MCF 10A (cell line): ENCODE measurements around the gene ASB13. TPM values are rescaled to one million over a fixed set of nuclear protein-coding genes. Genes with fewer than 3 reads are reported as not detected.

Experiments
- BruUV-seq: library from RNA; stranded (reverse); fragments of 400-500 nt; replicated peaks from 2 replicates; lab custom pipeline; 2021; lab: Mats Ljungman, UMichigan
- CTCF ChIA-PET: fragments of 300-600 bp; sonication (Branson Sonifier 250); formaldehyde crosslinking; extraction: SDS; loops from one replicate; lab custom pipeline; 2021; ENCODE audit warnings: antibody characterized with exemption, inconsistent platforms; lab: Yijun Ruan, JAX
- POLR2A ChIA-PET: fragments of 300-600, 350-650 bp; sonication (Branson Sonifier 250); formaldehyde crosslinking; extraction: SDS; loops from one replicate; lab custom pipeline; 2020; ENCODE audit warnings: antibody characterized with exemption, inconsistent platforms; lab: Yijun Ruan, JAX
- DNase-seq: peaks from one replicate; pipeline ENCODE4 v3.0.0-alpha.2; 2018; ENCODE audit not compliant: unreplicated experiment
- H3K27ac Mint-ChIP-seq: one replicate; pipeline ENCODE4 v1.8.0; 2022; ENCODE audit warnings: mild to moderate bottlenecking, low read depth, mixed read lengths; ENCODE audit not compliant: unreplicated experiment
- H3K27me3 Mint-ChIP-seq: one replicate; pipeline ENCODE4 v1.8.0; 2022; ENCODE audit warnings: mixed read lengths; ENCODE audit not compliant: insufficient read depth, unreplicated experiment
- H3K36me3 Mint-ChIP-seq: one replicate; pipeline ENCODE4 v1.8.0; 2022; ENCODE audit warnings: mild to moderate bottlenecking, moderate library complexity, mixed read lengths; ENCODE audit not compliant: insufficient read depth, unreplicated experiment
- H3K4me1 Mint-ChIP-seq: one replicate; pipeline ENCODE4 v1.8.0; 2022; ENCODE audit warnings: mixed read lengths; ENCODE audit not compliant: insufficient read depth, unreplicated experiment
- H3K4me3 Mint-ChIP-seq: one replicate; pipeline ENCODE4 v1.8.0; 2022; ENCODE audit warnings: mild to moderate bottlenecking, moderate library complexity, mixed read lengths; ENCODE audit not compliant: unreplicated experiment
- H3K9me3 Mint-ChIP-seq: one replicate; pipeline ENCODE4 v1.8.0; 2022; ENCODE audit warnings: mixed read lengths; ENCODE audit not compliant: unreplicated experiment
- intact Hi-C: fragments of 100-400 bp; cut with micrococcal nuclease; formaldehyde crosslinking; loops from 2 replicates; pipeline ENCODE4 v1.14.1; 2022
- total RNA-seq: library from RNA; stranded (reverse); gene quantifications from 2 replicates; pipeline ENCODE4 v1.2.3, GENCODE V29; 2022
- TF ChIP-seq, protein P1 (sequence below): fragments of 200-600 bp; IDR thresholded peaks from one replicate; pipeline ENCODE4 v1.8.0; 2022; ENCODE audit warnings: antibody characterized with exemption, mild to moderate bottlenecking; ENCODE audit not compliant: unreplicated experiment

ASB13 gene
- total RNA-seq, 1 experiment from 2014 or later = 16.3 TPM

DNA sequence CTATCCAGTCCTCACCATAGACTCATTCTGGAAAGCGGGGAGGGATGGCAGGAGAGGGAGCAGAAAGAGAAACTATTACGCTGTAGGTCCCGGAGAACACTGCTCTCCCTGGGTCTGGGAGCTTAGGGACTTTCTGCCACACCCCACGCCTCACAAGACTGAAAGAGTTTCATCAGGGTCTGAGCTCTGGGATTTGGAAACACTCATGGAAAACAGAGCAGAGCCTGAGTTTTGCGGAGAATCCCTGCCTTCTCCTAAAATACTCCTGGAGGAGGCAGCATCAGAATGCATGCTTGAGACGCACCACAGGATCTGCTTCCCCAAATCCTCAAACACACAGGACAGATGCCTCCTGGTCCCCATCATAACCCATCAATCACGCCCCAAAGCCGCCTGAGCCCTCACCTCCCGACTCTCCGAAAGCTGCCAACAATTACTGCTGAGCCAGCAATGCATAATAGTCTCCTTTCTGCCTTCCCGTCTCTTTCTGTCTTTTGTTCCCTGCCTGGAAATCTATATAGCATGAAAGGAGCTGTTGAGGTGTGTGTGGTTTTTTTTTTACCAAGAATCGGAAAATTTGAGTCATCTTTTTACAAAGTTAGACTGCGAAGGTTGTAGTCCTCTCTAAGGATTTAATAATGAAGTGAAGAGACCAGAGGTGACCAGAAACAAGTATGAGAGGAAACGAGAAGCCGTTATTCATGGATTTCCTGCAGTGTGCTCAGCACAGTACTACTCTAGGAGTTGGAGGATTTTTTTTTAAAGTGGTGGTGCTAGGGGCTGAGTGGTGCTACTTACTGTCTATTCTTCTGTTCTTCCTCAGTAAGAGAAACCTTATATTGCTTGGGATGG lies 37.7 kb downstream of the ASB13 start:
- Mint-ChIP-seq H3K36me3 (peaks cover 7% of the 10 kb centered on the region), H3K4me1 (peaks cover 31% of the 10 kb centered on the region), H3K4me3 (no peak overlapping the region), H3K27ac (no peak overlapping the region), H3K9me3 (no peaks in the 10 kb centered on the region), H3K27me3 (no peaks in the 10 kb centered on the region)
- BruUV-seq = no TSS peak
- DNase-seq = no peak
- ChIA-PET CTCF (interaction anchor here (0.6 to 2.5 kb wide), 14 partner anchors 9 to 215 kb away, joined by 3 to 10 read pairs (median 4); no protein-coding TSS in a partner anchor), POLR2A (interaction anchor here (0.6 to 5.6 kb wide), 7 partner anchors 13 to 813 kb away, joined by 3 to 46 read pairs (median 4); no protein-coding TSS in a partner anchor)
- intact Hi-C loops = loop anchor here (10.0 kb wide), 1 partner anchor 776 kb away; no protein-coding TSS in a partner anchor
- TF ChIP-seq, protein P1, sequence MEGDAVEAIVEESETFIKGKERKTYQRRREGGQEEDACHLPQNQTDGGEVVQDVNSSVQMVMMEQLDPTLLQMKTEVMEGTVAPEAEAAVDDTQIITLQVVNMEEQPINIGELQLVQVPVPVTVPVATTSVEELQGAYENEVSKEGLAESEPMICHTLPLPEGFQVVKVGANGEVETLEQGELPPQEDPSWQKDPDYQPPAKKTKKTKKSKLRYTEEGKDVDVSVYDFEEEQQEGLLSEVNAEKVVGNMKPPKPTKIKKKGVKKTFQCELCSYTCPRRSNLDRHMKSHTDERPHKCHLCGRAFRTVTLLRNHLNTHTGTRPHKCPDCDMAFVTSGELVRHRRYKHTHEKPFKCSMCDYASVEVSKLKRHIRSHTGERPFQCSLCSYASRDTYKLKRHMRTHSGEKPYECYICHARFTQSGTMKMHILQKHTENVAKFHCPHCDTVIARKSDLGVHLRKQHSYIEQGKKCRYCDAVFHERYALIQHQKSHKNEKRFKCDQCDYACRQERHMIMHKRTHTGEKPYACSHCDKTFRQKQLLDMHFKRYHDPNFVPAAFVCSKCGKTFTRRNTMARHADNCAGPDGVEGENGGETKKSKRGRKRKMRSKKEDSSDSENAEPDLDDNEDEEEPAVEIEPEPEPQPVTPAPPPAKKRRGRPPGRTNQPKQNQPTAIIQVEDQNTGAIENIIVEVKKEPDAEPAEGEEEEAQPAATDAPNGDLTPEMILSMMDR = no peak

- CTCF ChIA-PET = interaction anchor here (0.6 to 15.6 kb wide), 2 partner anchors 184 to 407 kb away, joined by 3 to 264 read pairs; no protein-coding TSS in a partner anchor
- POLR2A ChIA-PET = no interaction called here
- intact Hi-C loops = loop anchor here (10.0 kb wide), 1 partner anchor 777 kb away; no protein-coding TSS in a partner anchor
These were observed 38.8 kb downstream of the ASB13 start for GRCh38 chr10:5627486-5628044.

DNA sequence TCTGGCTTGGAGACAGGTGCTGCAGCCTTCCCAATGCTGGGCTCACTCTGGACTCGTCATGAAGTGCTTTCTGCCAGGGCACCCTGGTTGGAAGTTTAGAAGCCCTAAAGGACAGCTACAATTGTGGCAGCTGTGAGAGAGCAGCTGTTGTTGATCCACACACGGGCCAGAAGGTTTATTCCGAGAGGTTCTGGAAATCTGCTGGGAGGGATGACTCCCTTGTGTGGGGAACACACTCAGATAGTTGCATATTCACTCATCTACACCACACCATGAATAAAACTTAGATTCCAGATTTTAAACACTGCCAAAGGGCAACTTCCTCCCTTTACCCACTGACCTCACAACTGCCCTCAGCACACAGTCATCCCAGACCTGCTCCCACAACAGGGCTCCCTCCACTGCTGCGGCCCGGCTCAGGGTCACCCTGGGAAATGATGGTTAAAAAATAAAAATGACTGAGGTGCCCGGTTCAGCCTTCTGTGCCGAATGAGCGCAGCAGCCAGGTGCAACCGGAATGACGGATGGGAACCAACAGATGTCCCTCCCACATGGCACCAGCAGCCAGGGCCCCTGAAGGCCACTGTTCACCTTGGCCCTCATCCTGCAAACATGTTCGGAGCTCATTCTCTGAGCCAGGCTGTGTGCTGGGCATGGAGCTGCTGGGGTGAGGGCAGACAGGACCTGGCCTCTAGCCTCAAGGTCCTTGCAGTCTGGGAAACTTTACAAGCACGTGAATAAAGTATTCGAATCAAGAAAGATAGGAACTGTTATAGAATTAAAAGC lies 40.2 kb downstream of the ASB13 start:
- no peak overlapping the region for H3K4me3 Mint-ChIP-seq
- no peak for DNase-seq
- peaks cover 7% of the 10 kb centered on the region for H3K36me3 Mint-ChIP-seq
- intact Hi-C loops = loop anchor here (10.0 kb wide), 1 partner anchor 779 kb away; no protein-coding TSS in a partner anchor
- H3K4me1 Mint-ChIP-seq = peaks cover 14% of the 10 kb centered on the region
- TF ChIP-seq, protein P1 = no peak
- ChIA-PET POLR2A (interaction anchor here (6.1 kb wide), 1 partner anchor 181 kb away, joined by 121 read pairs; no protein-coding TSS in a partner anchor), CTCF (interaction anchor here (0.6 to 15.6 kb wide), 5 partner anchors 12 to 814 kb away, joined by 3 to 264 read pairs (median 3); no protein-coding TSS in a partner anchor)
- H3K9me3 Mint-ChIP-seq = no peaks in the 10 kb centered on the region
- H3K27ac Mint-ChIP-seq = no peak overlapping the region
- no peaks in the 10 kb centered on the region for H3K27me3 Mint-ChIP-seq
- BruUV-seq = no TSS peak

More at GRCh38 chr10:5627486-5628044, 38.8 kb downstream of the ASB13 start:
- Mint-ChIP-seq H3K4me3 (no peak overlapping the region), H3K4me1 (peaks cover 24% of the 10 kb centered on the region), H3K27ac (no peak overlapping the region), H3K9me3 (no peaks in the 10 kb centered on the region), H3K36me3 (peaks cover 7% of the 10 kb centered on the region), H3K27me3 (no peaks in the 10 kb centered on the region)
- BruUV-seq = no TSS peak
- DNase-seq = no peak
- TF ChIP-seq, protein P1 = no peak
